HG02759 (cell line): ENCODE measurements around the gene ST13.
"Not testable (repeated sequence)": the region's sequence is repeated elsewhere in the genome, so short reads cannot be mapped to it uniquely, and the experiment has no call there.

Experiments
- ATAC-seq: cut with Tn5 transposase; IDR thresholded peaks from one replicate; pipeline ENCODE4 v1.9.1; 2021; ENCODE audit warnings: mild to moderate bottlenecking, moderate library complexity; ENCODE audit not compliant: unreplicated experiment

ST13 gene

DNA sequence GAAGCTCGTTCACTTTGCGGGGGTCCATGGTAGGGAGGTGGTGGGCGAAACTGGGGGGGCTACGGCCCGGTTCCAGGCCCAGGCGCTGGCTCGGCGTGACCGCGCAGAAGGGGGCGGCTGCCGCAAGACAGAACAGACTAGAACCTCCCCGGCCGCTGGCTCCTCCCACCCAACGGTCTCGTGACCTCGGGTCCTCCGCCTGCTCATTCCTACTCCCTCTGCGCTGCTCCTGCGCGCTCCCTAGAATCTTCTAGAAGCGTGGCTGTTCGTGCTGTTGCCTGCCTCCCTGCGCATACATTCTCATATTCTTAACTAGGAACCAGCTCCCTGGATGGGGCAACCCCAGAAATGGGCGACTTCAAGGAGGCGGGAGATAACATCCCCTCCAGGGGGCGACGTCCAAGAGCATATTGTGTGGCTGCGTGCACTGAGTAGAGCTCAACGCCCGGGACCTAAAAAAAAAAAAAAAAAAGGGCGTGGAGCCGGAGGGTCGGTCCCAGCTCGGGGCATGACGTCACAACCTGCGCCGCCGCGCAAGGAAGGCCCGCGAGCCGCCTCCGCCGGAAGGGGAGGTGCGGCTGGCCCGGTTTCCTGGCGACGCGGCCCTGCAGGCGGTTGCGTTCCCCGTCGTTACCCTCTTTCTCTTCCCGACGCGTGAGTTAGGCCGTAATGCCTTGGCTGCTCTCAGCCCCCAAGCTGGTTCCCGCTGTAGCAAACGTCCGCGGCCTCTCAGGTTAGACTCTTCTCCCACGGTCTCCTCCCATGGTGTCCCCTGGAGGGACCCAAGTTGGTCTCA lies at the start of gene ST13, which contains the start of gene XPNPEP3:
TSS of gene ST13 (minus strand) at position 127 of the 796 bp plus-strand sequence. CDS start at position 28, 99 bp downstream.
TSS of gene XPNPEP3 (plus strand) at position 636 of the 796 bp plus-strand sequence. CDS start at position 670, 34 bp downstream.
- ATAC-seq: peak; percentile 91

DNA sequence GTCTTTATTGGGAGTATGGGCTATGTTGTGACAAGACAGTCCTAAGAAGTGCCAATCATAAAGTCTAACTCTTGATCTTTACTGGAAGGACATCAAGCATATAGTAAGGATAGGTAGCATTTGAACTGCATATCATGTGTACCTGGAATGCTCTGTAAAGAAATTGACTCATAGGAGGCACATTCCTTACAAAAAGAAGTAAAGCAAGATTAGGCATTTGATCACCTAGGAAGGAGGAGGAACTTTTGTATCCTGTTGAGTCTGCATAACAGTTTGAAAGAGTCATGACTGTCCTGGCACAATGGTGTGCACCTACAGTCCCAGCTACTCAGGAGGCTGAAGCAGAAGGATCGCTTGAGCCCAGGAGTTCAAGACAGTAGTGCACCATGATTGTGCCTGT lies 47.7 kb upstream of the ST13 start:
- no peak for ATAC-seq

DNA sequence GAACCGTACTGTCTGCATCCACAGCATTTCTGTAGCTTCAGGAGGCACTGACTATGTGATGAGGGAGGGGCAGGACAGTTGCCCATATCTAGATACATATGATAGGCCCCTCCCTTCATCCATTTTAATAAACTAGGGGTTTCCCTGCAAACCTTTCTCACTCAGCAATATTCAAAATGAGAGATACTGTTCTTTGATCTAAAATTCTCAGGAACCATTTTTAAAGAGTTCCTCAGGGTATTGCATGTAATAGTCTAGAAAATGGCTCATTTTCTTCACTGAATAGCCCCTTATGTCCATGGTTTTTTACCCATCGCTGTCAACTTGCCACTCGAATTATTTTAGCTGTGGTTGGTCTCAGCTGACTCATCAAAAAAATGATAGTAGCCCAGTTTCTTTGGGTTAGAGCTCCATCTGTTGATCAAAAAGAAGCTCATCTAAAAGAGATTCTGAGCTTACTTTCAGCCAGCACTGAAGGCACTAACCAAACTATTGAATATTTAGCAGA lies 42.5 kb upstream of the ST13 start:
- ATAC-seq: no peak

- ATAC-seq: no peak
Measured at GRCh38 chr22:40894417-40894816, 38.0 kb upstream of the ST13 start.

DNA sequence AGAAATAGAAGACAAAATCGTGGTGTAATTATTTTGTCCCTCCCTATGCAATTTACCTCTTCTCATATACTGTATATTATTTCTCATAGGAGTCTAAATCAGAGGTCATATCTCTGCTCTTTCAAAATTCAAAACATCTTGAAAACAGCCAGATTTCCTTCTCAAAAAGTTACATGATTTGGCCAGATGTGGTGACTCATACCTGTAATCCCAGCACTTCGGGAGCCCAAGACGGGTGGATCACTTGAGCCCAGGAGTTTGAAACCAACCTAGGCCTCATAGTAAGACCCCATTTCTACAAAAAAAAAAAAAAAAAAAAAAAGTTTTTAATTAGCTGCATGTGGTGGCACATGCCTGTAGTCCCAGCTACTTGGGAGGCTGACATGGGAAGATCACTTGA lies 34.4 kb upstream of the ST13 start:
- ATAC-seq: no peak

- ATAC-seq: no peak
Measured at GRCh38 chr22:40889116-40889515, 32.7 kb upstream of the ST13 start.

DNA sequence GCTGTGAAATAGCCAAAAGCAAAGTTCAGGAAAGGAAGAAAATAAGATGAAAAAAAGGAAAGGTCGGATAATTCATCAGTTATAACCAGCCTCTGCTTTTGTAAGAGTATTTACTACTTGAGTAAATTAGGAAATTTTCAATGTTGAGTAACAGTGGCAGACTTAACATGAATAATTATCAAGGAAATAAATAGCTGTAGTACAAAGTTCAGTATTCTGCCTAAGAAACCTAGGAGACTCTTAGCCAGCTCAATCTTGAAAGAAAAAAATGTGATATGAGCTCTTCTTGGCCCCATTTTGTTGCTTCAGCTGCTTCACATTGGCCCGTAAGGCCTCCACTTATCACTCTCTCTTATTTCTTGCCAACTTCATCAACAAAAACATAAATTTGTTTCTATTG lies 22.5 kb upstream of the ST13 start:
- ATAC-seq: no peak

- ATAC-seq: no peak
Measured at GRCh38 chr22:40877488-40877887, 21.0 kb upstream of the ST13 start.

- ATAC-seq: no peak
Measured at GRCh38 chr22:40876907-40877306, 20.5 kb upstream of the ST13 start.

GRCh38 chr22:40875111-40875510 lies 18.7 kb upstream of the ST13 start:
- ATAC-seq: no peak

GRCh38 chr22:40874016-40874415 lies 17.6 kb upstream of the ST13 start:
- ATAC-seq: no peak

DNA sequence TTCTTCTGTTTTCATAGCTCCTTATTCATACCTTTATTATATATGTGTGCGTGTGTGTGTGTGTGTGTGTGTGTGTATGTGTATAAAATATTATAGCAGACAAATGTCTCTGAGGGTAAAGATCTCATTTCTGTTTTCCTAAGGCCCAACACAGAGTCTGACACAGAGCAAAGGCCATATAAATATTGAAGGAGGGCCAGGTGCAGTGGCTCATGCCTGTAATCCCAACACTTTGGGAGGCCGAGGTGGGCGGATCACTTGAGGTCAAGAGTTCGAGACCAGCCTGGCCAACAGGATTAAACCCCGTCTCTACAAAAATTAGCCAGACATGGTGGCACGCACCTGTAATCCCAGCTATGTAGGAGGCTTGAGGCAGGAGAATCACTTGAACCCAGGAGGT lies 11.9 kb upstream of the ST13 start:
- not testable (repeated sequence) for ATAC-seq

DNA sequence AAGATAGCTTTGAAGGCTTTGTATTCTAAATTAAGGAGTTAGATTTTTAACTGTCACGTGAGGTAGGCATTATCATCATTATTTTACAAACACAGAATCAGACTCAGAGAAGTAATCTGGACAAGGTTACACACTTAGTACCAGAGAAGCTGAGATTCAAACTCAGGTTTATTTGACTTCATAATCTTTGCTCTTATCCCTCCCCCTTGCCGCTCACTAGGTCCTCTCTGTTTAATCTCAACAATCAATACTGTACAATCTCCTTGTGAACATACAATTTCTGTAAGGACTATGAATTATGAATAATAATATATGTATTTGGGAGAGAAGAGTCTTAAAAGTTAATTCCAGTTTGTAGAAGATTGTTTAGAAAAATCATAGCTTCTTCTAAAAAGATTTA lies 10.7 kb upstream of the ST13 start:
- ATAC-seq: no peak

- no peak for ATAC-seq
Measured at GRCh38 chr22:40862537-40862936, 6.1 kb upstream of the ST13 start.

- ATAC-seq: no peak
Measured at GRCh38 chr22:40862013-40862412, 5.6 kb upstream of the ST13 start, which contains the start of gene DNAJB7. Gene DNAJB7, minus strand, starts transcription at chr22:40862113. Its CDS starts 119 bp downstream, at chr22:40861994.

GRCh38 chr22:40857309-40857855 lies 943 bp upstream of the ST13 start:
- ATAC-seq: no peak

GRCh38 chr22:40855979-40856512 lies 393 bp downstream of the ST13 start:
- ATAC-seq: peak; percentile 27

GRCh38 chr22:40855071-40855978 lies 1.1 kb downstream of the ST13 start:
- ATAC-seq: no peak

GRCh38 chr22:40853961-40854360 lies 2.5 kb downstream of the ST13 start:
- ATAC-seq: no peak

GRCh38 chr22:40853333-40853732 lies 3.1 kb downstream of the ST13 start:
- ATAC-seq: no peak

DNA sequence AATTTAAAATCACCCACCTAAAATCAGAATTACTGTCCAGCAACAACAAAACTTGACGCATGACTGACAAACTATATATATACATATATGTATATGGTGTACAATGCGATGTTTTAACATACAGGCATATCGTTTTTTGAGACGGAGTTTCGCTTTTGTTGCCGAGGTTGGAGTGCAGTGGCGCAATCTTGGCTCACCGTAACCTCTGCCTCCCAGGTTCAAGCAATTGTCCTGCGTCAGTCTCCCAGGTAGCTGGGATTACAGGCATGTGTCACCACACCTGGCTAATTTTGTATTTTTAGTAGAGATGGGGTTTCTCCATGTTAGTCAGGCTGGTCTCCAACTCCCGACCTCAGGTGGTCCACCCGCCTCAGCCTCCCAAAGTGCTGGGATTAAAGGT lies 10.6 kb downstream of the ST13 start:
- not testable (repeated sequence) for ATAC-seq
